ENCODE measurements around the gene RPLP1.

Gene RPLP1

GRCh38 chr15:69450968-69451695 is 1.5 kb upstream of the RPLP1 start:
- peaks cover 0 to 7% (median 0%) of the 10 kb centered on the region in 11 experiments; a peak in 5 of 22 replicates for H3K9me3 ChIP-seq (replicated peaks in 1 of 11)
- H3K4me2 ChIP-seq = no peak overlapping the region
- H3K9ac ChIP-seq = no peak overlapping the region
- H3K27me3 ChIP-seq = no peaks in the 10 kb centered on the region
- H3K4me3 ChIP-seq = no peak overlapping the region
- no peak for TF ChIP-seq Cebpa-rat (IDR thresholded peaks at IDR 0.05)
- peaks cover 22 to 28% (median 25%) of the 10 kb centered on the region in 10 experiments for H3K4me1 ChIP-seq
- H3K27ac ChIP-seq = no peak overlapping the region
- H4K20me1 ChIP-seq = peaks cover 30 to 35% (median 34%) of the 10 kb centered on the region in 11 experiments
- peaks cover 26 to 72% (median 68%) of the 10 kb centered on the region in 11 experiments for H3K36me3 ChIP-seq

GRCh38 chr15:69451951-69452691 is 497 bp upstream of the RPLP1 start:
- peak overlapping the region; percentile 8 to 97 (median 94); a peak in 20 of 22 replicates for H3K27ac ChIP-seq
- peaks cover 37 to 45% (median 44%) of the 10 kb centered on the region in 11 experiments for H4K20me1 ChIP-seq
- H3K4me2 ChIP-seq = peak overlapping the region; percentile 66 to 98 (median 85)
- peak overlapping the region; percentile 88 to 99 (median 96); a peak in 21 of 22 replicates for H3K9ac ChIP-seq
- H3K9me3 ChIP-seq (replicated peaks in 1 of 11) = peaks cover 0 to 7% (median 0%) of the 10 kb centered on the region in 11 experiments; a peak in 5 of 22 replicates
- no peak for TF ChIP-seq Cebpa-rat (IDR thresholded peaks at IDR 0.05)
- peaks cover 22 to 33% (median 25%) of the 10 kb centered on the region in 10 experiments for H3K4me1 ChIP-seq
- no peaks in the 10 kb centered on the region for H3K27me3 ChIP-seq
- peak overlapping the region; percentile 75 to 99 (median 96) for H3K4me3 ChIP-seq
- peaks cover 31 to 72% (median 68%) of the 10 kb centered on the region in 11 experiments for H3K36me3 ChIP-seq

- Histone ChIP-seq H3K27ac (no peak overlapping the region), H3K4me2 (peak overlapping the region; percentile 76 to 98 (median 91)), H3K9ac (peak overlapping the region in 9 of 11 experiments; percentile 14 to 99 (median 96); a peak in 15 of 22 replicates), H3K36me3 (peaks cover 38 to 59% (median 49%) of the 10 kb centered on the region in 11 experiments), H3K9me3 (replicated peaks in 1 of 11) (peaks cover 0 to 7% (median 0%) of the 10 kb centered on the region in 11 experiments; a peak in 5 of 22 replicates), H4K20me1 (peaks cover 37 to 73% (median 62%) of the 10 kb centered on the region in 11 experiments), H3K27me3 (no peaks in the 10 kb centered on the region), H3K4me3 (peak overlapping the region; percentile 75 to 99 (median 96); a peak in 17 of 20 replicates), H3K4me1 (peaks cover 22 to 33% (median 25%) of the 10 kb centered on the region in 10 experiments)
- no peak for TF ChIP-seq Cebpa-rat (IDR thresholded peaks at IDR 0.05)
Observed at GRCh38 chr15:69454953-69455352, 2.3 kb downstream of the RPLP1 start.

GRCh38 chr15:69456208-69457166 is 3.9 kb downstream of the RPLP1 start:
- Histone ChIP-seq H4K20me1 (peaks cover 37 to 75% (median 62%) of the 10 kb centered on the region in 11 experiments), H3K27me3 (no peaks in the 10 kb centered on the region), H3K9me3 (replicated peaks in 1 of 11) (peaks cover 0 to 7% (median 0%) of the 10 kb centered on the region in 11 experiments; a peak in 5 of 22 replicates), H3K27ac (no peak overlapping the region), H3K4me2 (no peak overlapping the region), H3K4me3 (no peak overlapping the region), H3K36me3 (peaks cover 38 to 55% (median 46%) of the 10 kb centered on the region in 11 experiments), H3K4me1 (peaks cover 22 to 33% (median 25%) of the 10 kb centered on the region in 10 experiments), H3K9ac (no peak overlapping the region)
- no peak for TF ChIP-seq Cebpa-rat (IDR thresholded peaks at IDR 0.05)

- Histone ChIP-seq H3K27ac (no peak overlapping the region), H3K9ac (no peak overlapping the region; a peak in 1 of 22 replicates), H4K20me1 (peaks cover 37 to 75% (median 62%) of the 10 kb centered on the region in 11 experiments), H3K27me3 (no peaks in the 10 kb centered on the region), H3K9me3 (replicated peaks in 1 of 11) (peaks cover 0 to 6% (median 0%) of the 10 kb centered on the region in 11 experiments; a peak in 2 of 22 replicates), H3K4me3 (no peak overlapping the region), H3K36me3 (peaks cover 38 to 55% (median 46%) of the 10 kb centered on the region in 11 experiments), H3K4me1 (peaks cover 21 to 34% (median 26%) of the 10 kb centered on the region in 10 experiments), H3K4me2 (no peak overlapping the region)
- TF ChIP-seq Cebpa-rat (IDR thresholded peaks at IDR 0.05) = no peak
Observed at GRCh38 chr15:69457304-69458280, 5.0 kb downstream of the RPLP1 start.

- Histone ChIP-seq H3K27me3 (no peaks in the 10 kb centered on the region), H4K20me1 (peaks cover 25 to 61% (median 48%) of the 10 kb centered on the region in 11 experiments), H3K9ac (no peak overlapping the region), H3K4me1 (peaks cover 28 to 39% (median 31%) of the 10 kb centered on the region in 10 experiments), H3K4me2 (no peak overlapping the region), H3K27ac (no peak overlapping the region), H3K36me3 (peaks cover 34 to 46% (median 39%) of the 10 kb centered on the region in 11 experiments), H3K4me3 (no peak overlapping the region), H3K9me3 (replicated peaks in 1 of 11) (peaks cover 0 to under 1% (median 0%) of the 10 kb centered on the region in 11 experiments; a peak in 1 of 22 replicates)
- TF ChIP-seq Cebpa-rat (IDR thresholded peaks at IDR 0.05) = no peak
Observed at GRCh38 chr15:69459066-69459465, 6.4 kb downstream of the RPLP1 start.

GRCh38 chr15:69460481-69460880 is 7.9 kb downstream of the RPLP1 start:
- H3K27ac ChIP-seq = no peak overlapping the region

More at GRCh38 chr15:69460481-69460880, 7.9 kb downstream of the RPLP1 start:
- Histone ChIP-seq H3K4me2 (no peak overlapping the region), H3K9ac (no peak overlapping the region), H3K9me3 (replicated peaks in 1 of 11) (no peaks in the 10 kb centered on the region), H3K27me3 (no peaks in the 10 kb centered on the region), H3K4me1 (peaks cover 14 to 25% (median 17%) of the 10 kb centered on the region in 10 experiments), H4K20me1 (peaks cover 11 to 47% (median 34%) of the 10 kb centered on the region in 11 experiments; a peak in 21 of 22 replicates), H3K4me3 (no peak overlapping the region), H3K36me3 (peaks cover 20 to 32% (median 25%) of the 10 kb centered on the region in 11 experiments)
- TF ChIP-seq Cebpa-rat (IDR thresholded peaks at IDR 0.05) = no peak
